MM.1S (cell line): ENCODE results near the gene FGF21.

Experiments
- EZH2 ChIP-seq: fragments of 300-600 bp; sonication (generic); optimal IDR thresholded peaks from 2 replicates; pipeline ENCODE3; 2017; ENCODE audit warnings: low read depth, mild to moderate bottlenecking, antibody characterized with exemption, low read length, mixed read lengths
- TF ChIP-seq, protein P1 (sequence below): fragments of 300-600 bp; sonication (generic); IDR thresholded peaks from 2 replicates; pipeline ENCODE4 v1.5.1; 2016; ENCODE audit warnings: antibody characterized with exemption, low read length, mixed read lengths

DNA sequence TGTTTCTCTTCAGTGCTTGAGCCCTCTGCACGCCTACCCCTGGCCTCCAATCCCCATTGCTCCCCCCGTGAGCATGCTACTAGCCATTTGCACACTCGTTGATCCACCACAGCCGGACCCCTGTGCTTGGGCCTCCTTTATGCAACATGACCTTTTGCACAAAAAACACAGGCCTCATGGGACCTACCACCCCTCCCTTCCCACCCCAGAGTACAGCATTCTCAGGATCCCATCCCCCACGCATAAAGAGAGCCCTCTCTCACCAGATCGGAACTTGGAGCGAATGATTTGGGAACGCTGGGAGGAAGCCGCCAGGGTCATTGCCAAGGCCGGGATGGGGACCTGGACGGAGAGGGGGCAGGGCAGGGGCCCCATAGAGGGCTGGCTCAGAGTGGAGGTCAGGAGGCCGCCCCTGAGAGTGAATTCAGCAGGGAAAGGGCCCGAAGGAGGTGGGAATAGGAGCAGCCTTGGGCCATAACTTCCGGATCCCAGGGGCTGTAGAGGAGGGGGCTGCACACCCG lies 36.6 kb upstream of the FGF21 start:
- TF ChIP-seq, protein P1, sequence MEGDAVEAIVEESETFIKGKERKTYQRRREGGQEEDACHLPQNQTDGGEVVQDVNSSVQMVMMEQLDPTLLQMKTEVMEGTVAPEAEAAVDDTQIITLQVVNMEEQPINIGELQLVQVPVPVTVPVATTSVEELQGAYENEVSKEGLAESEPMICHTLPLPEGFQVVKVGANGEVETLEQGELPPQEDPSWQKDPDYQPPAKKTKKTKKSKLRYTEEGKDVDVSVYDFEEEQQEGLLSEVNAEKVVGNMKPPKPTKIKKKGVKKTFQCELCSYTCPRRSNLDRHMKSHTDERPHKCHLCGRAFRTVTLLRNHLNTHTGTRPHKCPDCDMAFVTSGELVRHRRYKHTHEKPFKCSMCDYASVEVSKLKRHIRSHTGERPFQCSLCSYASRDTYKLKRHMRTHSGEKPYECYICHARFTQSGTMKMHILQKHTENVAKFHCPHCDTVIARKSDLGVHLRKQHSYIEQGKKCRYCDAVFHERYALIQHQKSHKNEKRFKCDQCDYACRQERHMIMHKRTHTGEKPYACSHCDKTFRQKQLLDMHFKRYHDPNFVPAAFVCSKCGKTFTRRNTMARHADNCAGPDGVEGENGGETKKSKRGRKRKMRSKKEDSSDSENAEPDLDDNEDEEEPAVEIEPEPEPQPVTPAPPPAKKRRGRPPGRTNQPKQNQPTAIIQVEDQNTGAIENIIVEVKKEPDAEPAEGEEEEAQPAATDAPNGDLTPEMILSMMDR: no peak
- TF ChIP-seq EZH2: no peak
